Measurements from ENCODE around the gene NOXO1. TPM values are rescaled to one million over a fixed set of nuclear protein-coding genes. Genes with fewer than 3 reads are reported as not detected.

The NOXO1 gene
- total and polyA plus RNA-seq, 2 experiments from 2014 or later = 2.0 to 2.6 TPM

DNA sequence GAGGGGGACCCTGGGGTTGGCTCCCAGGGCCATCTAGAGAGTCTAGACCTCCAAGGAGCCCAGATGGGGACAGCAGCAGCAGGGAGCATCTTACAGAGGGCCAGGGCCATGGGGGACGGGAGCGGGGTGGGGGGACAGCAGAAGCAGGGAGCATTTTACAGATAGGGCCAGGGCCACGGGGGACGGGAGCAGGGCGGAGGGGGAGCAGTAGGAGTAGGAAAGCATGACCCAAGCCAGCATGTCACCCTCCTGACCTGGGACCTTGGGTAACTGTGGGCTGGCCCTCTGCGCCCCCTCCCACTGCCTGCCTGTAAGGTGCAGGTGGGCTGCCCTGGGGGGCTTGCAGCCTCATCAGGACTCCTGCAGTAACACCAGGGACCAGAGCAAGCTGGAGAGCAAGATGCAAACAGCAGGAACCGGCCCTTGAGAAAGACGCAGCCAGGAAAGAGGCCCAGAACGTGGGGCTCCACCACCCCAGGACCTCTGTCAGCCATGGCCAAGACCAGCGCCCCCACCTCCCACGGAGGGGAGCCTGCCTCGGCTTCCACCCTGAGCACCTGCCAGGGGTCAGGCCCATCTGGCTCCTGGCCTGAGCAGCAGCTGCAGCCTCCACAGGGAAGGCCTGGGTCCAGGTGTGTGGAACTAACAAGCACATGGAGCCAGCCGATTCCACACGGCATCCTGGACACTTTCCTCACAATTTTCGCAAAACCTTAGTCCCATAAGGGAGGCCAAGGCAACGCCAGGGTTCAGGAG is 26.0 kb upstream of the NOXO1 start (continued):
- TF ChIP-seq, protein P1, sequence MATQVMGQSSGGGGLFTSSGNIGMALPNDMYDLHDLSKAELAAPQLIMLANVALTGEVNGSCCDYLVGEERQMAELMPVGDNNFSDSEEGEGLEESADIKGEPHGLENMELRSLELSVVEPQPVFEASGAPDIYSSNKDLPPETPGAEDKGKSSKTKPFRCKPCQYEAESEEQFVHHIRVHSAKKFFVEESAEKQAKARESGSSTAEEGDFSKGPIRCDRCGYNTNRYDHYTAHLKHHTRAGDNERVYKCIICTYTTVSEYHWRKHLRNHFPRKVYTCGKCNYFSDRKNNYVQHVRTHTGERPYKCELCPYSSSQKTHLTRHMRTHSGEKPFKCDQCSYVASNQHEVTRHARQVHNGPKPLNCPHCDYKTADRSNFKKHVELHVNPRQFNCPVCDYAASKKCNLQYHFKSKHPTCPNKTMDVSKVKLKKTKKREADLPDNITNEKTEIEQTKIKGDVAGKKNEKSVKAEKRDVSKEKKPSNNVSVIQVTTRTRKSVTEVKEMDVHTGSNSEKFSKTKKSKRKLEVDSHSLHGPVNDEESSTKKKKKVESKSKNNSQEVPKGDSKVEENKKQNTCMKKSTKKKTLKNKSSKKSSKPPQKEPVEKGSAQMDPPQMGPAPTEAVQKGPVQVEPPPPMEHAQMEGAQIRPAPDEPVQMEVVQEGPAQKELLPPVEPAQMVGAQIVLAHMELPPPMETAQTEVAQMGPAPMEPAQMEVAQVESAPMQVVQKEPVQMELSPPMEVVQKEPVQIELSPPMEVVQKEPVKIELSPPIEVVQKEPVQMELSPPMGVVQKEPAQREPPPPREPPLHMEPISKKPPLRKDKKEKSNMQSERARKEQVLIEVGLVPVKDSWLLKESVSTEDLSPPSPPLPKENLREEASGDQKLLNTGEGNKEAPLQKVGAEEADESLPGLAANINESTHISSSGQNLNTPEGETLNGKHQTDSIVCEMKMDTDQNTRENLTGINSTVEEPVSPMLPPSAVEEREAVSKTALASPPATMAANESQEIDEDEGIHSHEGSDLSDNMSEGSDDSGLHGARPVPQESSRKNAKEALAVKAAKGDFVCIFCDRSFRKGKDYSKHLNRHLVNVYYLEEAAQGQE (IDR thresholded peaks at IDR 0.05; ENCODE audit: unreplicated experiment) = no peak

DNA sequence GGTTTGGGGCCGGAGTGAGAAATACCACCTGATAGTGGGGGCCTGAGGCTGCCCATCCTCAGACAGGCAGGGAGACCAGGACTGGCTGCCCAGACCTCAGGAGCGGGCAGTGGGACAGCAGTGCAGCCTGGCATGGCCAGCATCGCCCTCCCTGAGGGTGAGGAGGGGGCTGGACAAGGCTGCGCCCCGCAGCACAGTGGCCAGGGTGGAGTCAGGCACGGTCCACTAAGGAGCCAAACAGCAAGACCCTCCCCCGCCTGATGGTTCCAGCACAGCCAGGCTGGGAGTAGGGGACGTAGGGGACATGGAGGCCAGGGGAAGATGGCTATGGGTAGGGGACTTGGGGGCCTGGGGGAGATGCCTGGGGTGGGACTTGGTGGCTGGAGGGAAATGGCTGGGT is 25.0 kb upstream of the NOXO1 start:
- peak overlapping the region; percentile 16; the same call in 1 of the 3 replicates for H3K4me3 Mint-ChIP-seq
- Histone ChIP-seq H3K4me3 (no peak overlapping the region), H3F3A (replicated peaks; ENCODE audit: low read depth) (peaks cover 31% of the 10 kb centered on the region; the same call in 1 of the 2 replicates), H2AFZ (no peak overlapping the region), H3K79me2 (replicated peaks; ENCODE audit: insufficient read depth) (peaks cover 42% of the 10 kb centered on the region), H3K27me3 (ENCODE audit: insufficient read depth) (no peaks in the 10 kb centered on the region), H3K4me1 (ENCODE audit: insufficient read depth) (peaks cover 22% of the 10 kb centered on the region), H3K9me2 (ENCODE audit: insufficient read depth) (no peaks in the 10 kb centered on the region), H3K36me3 (ENCODE audit: insufficient read depth) (no peaks in the 10 kb centered on the region), H3K27ac (ENCODE audit: low read depth) (no peak overlapping the region), H4K20me1 (replicated peaks; ENCODE audit: insufficient read depth) (peaks cover 36% of the 10 kb centered on the region), H3K4me2 (no peak overlapping the region)
- H3K27me3 Mint-ChIP-seq (ENCODE audit: insufficient read depth, low read depth, poor library complexity) = peaks cover 13% of the 10 kb centered on the region
- no peak for ATAC-seq
- H3K4me1 Mint-ChIP-seq = peaks cover 37% of the 10 kb centered on the region
- peaks cover 19% of the 10 kb centered on the region for H3K36me3 Mint-ChIP-seq (ENCODE audit: low read depth)
- no peak overlapping the region for H3K27ac Mint-ChIP-seq
- no peak for DNase-seq (ENCODE audit: low spot score)
- H3K9me3 Mint-ChIP-seq = no peaks in the 10 kb centered on the region
- TF ChIP-seq POLR2AphosphoS5 (IDR thresholded peaks at IDR 0.05; ENCODE audit: low read depth) (no peak), NANOG (IDR thresholded peaks at IDR 0.05; ENCODE audit: borderline replicate concordance) (no peak), EZH2 (IDR thresholded peaks at IDR 0.05; ENCODE audit: low read depth, unreplicated experiment) (no peak), ZNF331 (CRISPR knock-in tag; IDR thresholded peaks at IDR 0.05; ENCODE audit: low read depth) (no peak), ZNF114 (CRISPR knock-in tag; IDR thresholded peaks at IDR 0.05) (no peak)
- TF ChIP-seq, protein P2, sequence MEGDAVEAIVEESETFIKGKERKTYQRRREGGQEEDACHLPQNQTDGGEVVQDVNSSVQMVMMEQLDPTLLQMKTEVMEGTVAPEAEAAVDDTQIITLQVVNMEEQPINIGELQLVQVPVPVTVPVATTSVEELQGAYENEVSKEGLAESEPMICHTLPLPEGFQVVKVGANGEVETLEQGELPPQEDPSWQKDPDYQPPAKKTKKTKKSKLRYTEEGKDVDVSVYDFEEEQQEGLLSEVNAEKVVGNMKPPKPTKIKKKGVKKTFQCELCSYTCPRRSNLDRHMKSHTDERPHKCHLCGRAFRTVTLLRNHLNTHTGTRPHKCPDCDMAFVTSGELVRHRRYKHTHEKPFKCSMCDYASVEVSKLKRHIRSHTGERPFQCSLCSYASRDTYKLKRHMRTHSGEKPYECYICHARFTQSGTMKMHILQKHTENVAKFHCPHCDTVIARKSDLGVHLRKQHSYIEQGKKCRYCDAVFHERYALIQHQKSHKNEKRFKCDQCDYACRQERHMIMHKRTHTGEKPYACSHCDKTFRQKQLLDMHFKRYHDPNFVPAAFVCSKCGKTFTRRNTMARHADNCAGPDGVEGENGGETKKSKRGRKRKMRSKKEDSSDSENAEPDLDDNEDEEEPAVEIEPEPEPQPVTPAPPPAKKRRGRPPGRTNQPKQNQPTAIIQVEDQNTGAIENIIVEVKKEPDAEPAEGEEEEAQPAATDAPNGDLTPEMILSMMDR (conservative IDR thresholded peaks at IDR 0.05; ENCODE audit: low read depth in 2 of 2) = no peak
- TF ChIP-seq, protein P1 (IDR thresholded peaks at IDR 0.05; ENCODE audit: unreplicated experiment) = no peak
- TF ChIP-seq, protein P3, sequence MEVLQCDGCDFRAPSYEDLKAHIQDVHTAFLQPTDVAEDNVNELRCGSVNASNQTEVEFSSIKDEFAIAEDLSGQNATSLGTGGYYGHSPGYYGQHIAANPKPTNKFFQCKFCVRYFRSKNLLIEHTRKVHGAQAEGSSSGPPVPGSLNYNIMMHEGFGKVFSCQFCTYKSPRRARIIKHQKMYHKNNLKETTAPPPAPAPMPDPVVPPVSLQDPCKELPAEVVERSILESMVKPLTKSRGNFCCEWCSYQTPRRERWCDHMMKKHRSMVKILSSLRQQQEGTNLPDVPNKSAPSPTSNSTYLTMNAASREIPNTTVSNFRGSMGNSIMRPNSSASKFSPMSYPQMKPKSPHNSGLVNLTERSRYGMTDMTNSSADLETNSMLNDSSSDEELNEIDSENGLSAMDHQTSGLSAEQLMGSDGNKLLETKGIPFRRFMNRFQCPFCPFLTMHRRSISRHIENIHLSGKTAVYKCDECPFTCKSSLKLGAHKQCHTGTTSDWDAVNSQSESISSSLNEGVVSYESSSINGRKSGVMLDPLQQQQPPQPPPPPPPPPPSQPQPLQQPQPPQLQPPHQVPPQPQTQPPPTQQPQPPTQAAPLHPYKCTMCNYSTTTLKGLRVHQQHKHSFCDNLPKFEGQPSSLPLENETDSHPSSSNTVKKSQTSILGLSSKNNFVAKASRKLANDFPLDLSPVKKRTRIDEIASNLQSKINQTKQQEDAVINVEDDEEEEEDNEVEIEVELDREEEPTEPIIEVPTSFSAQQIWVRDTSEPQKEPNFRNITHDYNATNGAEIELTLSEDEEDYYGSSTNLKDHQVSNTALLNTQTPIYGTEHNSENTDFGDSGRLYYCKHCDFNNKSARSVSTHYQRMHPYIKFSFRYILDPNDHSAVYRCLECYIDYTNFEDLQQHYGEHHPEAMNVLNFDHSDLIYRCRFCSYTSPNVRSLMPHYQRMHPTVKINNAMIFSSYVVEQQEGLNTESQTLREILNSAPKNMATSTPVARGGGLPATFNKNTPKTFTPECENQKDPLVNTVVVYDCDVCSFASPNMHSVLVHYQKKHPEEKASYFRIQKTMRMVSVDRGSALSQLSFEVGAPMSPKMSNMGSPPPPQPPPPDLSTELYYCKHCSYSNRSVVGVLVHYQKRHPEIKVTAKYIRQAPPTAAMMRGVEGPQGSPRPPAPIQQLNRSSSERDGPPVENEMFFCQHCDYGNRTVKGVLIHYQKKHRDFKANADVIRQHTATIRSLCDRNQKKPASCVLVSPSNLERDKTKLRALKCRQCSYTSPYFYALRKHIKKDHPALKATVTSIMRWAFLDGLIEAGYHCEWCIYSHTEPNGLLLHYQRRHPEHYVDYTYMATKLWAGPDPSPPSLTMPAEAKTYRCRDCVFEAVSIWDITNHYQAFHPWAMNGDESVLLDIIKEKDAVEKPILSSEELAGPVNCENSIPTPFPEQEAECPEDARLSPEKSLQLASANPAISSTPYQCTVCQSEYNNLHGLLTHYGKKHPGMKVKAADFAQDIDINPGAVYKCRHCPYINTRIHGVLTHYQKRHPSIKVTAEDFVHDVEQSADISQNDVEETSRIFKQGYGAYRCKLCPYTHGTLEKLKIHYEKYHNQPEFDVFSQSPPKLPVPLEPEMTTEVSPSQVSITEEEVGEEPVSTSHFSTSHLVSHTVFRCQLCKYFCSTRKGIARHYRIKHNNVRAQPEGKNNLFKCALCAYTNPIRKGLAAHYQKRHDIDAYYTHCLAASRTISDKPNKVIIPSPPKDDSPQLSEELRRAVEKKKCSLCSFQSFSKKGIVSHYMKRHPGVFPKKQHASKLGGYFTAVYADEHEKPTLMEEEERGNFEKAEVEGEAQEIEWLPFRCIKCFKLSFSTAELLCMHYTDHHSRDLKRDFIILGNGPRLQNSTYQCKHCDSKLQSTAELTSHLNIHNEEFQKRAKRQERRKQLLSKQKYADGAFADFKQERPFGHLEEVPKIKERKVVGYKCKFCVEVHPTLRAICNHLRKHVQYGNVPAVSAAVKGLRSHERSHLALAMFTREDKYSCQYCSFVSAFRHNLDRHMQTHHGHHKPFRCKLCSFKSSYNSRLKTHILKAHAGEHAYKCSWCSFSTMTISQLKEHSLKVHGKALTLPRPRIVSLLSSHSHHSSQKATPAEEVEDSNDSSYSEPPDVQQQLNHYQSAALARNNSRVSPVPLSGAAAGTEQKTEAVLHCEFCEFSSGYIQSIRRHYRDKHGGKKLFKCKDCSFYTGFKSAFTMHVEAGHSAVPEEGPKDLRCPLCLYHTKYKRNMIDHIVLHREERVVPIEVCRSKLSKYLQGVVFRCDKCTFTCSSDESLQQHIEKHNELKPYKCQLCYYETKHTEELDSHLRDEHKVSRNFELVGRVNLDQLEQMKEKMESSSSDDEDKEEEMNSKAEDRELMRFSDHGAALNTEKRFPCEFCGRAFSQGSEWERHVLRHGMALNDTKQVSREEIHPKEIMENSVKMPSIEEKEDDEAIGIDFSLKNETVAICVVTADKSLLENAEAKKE (CRISPR knock-in tag; IDR thresholded peaks at IDR 0.05) = no peak

All from GM23338 (cell line).